Renal pelvis (tissue), 4 donors: Measurements from ENCODE around the gene COL4A1. TPM values are rescaled to one million over a fixed set of nuclear protein-coding genes. Genes with fewer than 3 reads are reported as not detected.

Source experiments
- DNase-seq: peaks from one replicate; pipeline ENCODE4 v3.0.0-alpha.2; 2013
- polyA plus RNA-seq, 3 donors: library from polyadenylated mRNA; unstranded; fragments of 120-200 nt; gene quantifications; one replicate each; pipeline ENCODE4 v1.2.1, GENCODE V29; 2013; ENCODE audit not compliant: insufficient read length in 3 of 3

The COL4A1 gene
- polyA plus RNA-seq, 3 donors = 465 to 569 (median 551) TPM

GRCh38 chr13:110240943-110241342 is 66.0 kb downstream of the COL4A1 start:
- DNase-seq = no peak

- DNase-seq = no peak
Measured at GRCh38 chr13:110240352-110240751, 66.6 kb downstream of the COL4A1 start.

GRCh38 chr13:110239280-110240125 is 67.5 kb downstream of the COL4A1 start:
- DNase-seq = no peak

- DNase-seq = no peak
Measured at GRCh38 chr13:110238818-110239195, 68.2 kb downstream of the COL4A1 start.

GRCh38 chr13:110237875-110238817 is 68.8 kb downstream of the COL4A1 start:
- DNase-seq = no peak

GRCh38 chr13:110236831-110237261 is 70.1 kb downstream of the COL4A1 start:
- no peak for DNase-seq

- no peak for DNase-seq
Measured at GRCh38 chr13:110236431-110236830, 70.5 kb downstream of the COL4A1 start.

GRCh38 chr13:110234532-110234931 is 72.4 kb downstream of the COL4A1 start:
- DNase-seq = no peak

GRCh38 chr13:110233951-110234280 is 73.0 kb downstream of the COL4A1 start:
- no peak for DNase-seq

- DNase-seq = no peak
Measured at GRCh38 chr13:110233181-110233950, 73.6 kb downstream of the COL4A1 start.

- no peak for DNase-seq
Measured at GRCh38 chr13:110232756-110233155, 74.2 kb downstream of the COL4A1 start.

- no peak for DNase-seq
Measured at GRCh38 chr13:110232142-110232541, 74.8 kb downstream of the COL4A1 start.

- no peak for DNase-seq
Measured at GRCh38 chr13:110231348-110232047, 75.5 kb downstream of the COL4A1 start.

- no peak for DNase-seq
Measured at GRCh38 chr13:110230661-110231347, 76.2 kb downstream of the COL4A1 start.

GRCh38 chr13:110229905-110230563 is 76.9 kb downstream of the COL4A1 start:
- DNase-seq = no peak

GRCh38 chr13:110228936-110229904 is 77.7 kb downstream of the COL4A1 start:
- no peak for DNase-seq

GRCh38 chr13:110227864-110228643 is 78.9 kb downstream of the COL4A1 start:
- no peak for DNase-seq

GRCh38 chr13:110227416-110227815 is 79.5 kb downstream of the COL4A1 start:
- DNase-seq = no peak
